GM18520 (cell line): ENCODE data around the gene HNRNPUL1.
"Not testable (repeated sequence)": the region's sequence is repeated elsewhere in the genome, so short reads cannot be mapped to it uniquely, and the experiment has no call there.

Source experiments
- ATAC-seq: cut with Tn5 transposase; IDR thresholded peaks from one replicate; pipeline ENCODE4 v1.9.1; 2021; ENCODE audit not compliant: unreplicated experiment

The HNRNPUL1 gene

DNA sequence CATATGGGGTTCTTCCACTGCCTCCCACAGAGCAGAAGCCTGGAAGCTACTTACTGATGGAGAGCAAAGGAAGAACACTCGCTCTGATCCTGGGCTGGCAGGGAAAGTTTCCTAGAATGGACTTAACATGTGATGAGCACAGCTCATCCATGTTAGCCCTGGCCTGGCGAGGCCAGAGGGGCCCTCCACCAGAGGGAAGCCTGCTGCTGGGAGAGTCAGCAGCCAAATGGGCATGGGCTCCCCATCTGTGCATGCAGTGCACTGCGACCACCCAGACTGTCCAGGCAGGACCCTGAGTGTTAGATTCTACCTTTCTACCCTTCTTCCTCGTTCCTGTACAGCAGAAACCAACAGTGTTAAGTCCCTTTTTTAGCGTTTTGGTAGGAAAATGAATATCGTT is 8.9 kb downstream of the HNRNPUL1 start:
- no peak for ATAC-seq

DNA sequence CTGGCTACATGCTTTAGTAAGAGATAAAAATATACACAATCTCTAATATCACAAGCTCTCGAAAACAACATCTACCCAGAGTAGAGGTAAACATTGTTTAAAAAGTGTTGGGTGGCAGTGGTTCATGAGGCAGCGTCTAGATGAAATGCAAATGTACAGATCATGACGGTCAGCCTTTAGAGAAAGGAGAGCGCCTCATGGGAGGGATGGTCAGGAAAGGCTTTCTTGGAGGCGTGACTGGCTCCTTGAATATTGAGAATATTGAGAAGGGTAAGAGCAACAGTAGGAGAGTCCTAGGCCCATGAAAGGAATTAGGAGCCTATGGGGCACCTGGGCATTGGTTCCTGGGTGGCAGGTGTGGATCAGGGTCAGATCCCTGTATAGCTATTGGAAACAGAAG is 10.6 kb downstream of the HNRNPUL1 start:
- no peak for ATAC-seq

GRCh38 chr19:41276231-41276630 is 12.1 kb downstream of the HNRNPUL1 start:
- ATAC-seq: no peak

DNA sequence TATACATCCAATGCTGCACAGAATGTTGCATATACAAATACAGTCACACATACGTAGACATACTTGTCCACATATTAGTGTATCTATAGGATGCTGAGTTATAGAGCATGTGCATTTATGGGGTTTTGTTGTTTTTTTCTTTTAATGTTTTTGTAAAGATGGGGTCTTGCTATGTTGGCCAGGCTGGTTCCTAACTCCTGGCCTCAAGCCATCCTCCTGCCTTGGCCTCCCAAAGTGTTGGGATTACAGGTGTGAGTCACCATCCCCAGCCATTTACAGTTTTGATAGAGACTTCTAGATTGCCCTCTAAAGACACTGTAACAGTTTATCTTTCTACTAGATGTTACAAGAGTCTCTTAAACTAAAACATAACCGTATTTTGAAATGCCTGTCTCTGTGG is 14.3 kb downstream of the HNRNPUL1 start:
- no peak for ATAC-seq

- no peak for ATAC-seq
These were observed 24.7 kb downstream of the HNRNPUL1 start for GRCh38 chr19:41288673-41289530.

- ATAC-seq: not testable (repeated sequence)
These were observed 25.6 kb downstream of the HNRNPUL1 start for GRCh38 chr19:41289814-41290213.

GRCh38 chr19:41294393-41294792 is 30.2 kb downstream of the HNRNPUL1 start:
- no peak for ATAC-seq

GRCh38 chr19:41295499-41295898 is 31.3 kb downstream of the HNRNPUL1 start:
- ATAC-seq: no peak

DNA sequence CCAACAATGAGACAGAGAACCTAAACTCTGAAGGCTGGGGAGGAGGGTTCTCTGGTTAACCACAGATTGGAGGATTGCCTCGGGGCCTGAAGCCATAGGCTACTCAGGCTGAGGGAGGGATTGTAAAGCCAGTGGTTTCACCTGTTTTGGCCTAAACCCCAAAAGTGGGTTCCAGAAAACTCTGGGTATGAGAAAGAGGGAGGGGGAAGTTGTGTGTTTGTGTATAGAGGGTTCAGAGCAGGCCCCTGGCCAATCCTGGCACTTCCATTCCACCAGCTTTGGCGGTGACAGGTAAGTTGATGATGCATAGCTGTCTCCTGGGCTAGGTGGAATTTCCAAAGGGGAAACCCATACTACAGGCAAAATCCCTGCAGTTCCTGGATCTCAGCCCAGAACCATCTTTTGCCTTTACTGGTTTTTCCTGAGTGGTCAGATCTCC is 32.3 kb downstream of the HNRNPUL1 start:
- no peak for ATAC-seq

DNA sequence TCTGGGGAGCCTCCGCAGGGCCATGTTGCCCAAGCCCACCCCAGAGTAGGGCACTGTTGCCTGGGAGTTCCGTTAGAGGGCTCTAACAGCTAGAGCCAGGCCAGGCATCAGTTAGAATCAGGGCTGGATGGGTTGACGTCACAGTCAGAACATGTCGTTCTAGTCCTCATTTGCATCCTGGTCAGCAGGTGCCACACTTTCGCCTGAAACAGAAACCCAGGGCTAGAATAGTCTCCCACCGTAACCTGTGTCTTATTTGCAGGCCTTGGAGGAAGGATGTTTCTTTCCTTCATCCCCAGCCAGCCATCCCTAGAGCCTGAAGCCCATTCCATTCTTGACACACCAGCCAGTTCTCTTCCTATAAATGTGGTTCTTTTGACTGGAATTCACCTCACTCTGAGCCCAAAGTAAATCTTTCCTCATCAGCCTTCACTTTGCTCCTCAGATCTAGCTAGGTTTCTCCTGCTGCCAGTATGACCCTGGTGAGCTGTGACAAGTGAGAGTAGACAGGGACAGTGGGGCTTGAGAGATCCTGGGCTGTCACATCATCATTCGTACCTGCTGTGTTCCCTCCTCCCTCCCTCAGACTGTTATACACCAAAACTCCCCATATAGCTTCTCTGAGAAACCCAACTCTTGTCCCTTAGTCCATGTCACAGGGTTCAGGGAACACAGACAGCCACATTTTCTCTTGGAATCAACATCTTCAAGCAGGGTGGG is 33.6 kb downstream of the HNRNPUL1 start:
- peak; percentile 65 for ATAC-seq

DNA sequence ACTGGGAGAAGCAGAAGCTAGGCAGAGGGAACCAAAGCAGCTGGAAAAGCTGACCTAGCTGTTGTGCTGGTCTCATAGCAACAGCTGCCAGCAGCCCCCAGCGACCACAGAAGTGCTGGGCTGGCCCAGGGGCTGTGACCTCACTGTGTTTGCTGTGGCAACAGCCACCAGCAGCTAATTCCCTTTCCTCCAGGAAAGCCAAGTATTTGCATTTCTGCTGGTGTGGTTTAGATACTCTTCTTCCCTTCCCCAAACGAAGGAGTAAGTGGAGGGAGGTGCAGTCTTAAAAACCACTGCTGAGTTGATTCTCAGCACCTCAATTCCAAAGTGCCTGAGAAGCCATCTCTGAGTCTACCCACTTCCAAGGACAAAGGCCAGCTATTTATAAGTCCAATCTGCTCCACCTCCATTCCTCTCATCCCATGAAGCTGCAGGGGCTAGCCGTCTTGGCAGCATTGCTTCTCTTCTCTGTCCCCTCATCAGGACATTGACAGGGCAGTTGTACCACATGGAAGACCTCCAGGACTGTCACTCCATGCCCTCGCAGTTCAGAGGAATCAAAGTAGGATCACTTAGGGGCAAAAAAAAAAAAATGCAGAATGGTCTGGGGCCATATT is 34.3 kb downstream of the HNRNPUL1 start:
- ATAC-seq: no peak

DNA sequence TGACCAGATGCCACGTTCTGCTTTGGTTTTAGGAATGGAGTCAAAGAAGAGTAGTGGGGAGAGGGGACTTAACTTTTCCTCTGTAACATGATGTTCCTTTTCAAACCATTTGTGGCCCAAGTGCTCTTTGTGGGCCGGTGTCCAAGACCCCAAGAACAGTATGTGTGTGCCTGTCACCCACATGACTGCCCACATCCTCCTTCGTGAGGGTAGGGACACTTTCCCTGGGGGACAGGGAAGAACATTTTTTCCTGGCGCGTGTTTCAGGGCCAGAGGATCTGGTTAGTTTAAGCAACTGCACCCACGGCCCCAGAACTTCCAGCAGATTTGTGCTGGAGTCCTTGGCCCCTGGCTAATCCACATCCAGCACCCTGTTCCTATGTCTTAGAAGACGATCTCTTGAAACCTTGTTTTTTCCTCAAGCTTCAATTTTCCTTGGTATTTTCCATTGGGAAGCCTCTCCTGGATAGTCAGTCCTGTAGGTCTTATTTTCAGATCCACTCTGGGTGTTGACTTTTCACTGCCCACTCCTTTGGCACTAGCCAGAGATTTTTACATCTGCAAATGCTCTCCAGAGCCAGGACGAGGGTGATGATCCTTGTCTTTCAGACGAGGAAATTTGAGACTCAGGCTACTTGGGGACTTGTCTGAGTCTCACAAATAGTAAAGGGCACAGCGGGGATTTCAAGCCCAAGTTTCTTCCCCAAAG is 35.0 kb downstream of the HNRNPUL1 start:
- no peak for ATAC-seq

GRCh38 chr19:41299755-41300089 is 35.5 kb downstream of the HNRNPUL1 start:
- no peak for ATAC-seq

DNA sequence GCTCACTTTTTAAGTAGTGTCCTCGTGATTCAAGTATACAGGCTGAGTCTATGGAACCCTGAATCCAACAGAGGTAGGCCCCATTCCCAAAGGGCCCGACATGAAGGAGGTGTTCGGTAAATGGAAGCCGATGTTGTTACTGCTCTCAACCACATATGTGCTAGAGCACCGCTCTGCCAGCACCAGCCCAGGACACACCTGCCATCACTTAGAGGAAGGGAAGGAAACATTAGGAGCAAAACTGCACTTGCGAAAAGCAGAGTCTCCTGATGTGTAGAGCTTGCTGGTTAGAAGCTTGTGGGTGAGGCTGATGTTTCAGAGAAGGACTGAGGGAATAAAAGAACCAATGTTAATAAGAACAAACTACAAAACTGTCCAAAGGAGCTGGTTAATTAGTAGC is 36.4 kb downstream of the HNRNPUL1 start:
- no peak for ATAC-seq

DNA sequence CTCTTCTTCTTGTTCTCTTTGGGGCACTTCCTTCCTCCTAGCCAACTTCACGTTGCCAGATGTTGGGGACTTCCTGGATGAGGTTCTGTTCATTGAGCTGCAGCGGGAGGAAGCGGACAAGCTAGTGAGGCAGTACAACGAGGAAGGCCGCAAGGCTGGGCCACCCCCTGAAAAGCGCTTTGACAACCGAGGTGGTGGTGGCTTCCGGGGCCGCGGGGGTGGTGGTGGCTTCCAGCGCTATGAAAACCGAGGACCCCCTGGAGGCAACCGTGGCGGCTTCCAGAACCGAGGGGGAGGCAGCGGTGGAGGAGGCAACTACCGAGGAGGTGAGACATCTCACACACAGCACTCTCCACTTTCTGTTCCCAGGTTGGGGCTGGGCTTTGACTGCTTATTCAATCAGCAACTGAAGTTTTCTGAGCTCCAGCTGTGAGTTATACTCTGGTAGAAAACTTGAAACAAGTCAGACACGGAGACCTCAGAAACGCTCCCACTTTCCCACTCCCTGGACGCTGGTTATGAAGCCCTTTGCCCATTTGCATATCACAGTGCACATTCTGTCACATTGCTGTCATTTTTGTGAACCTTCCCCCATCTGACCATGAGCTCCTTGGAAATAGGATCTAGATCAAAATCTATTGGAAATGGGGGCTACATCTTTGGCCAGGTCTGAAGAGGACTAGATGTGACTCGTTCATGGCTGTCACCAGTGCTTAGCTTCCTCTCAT is 38.6 kb downstream of the HNRNPUL1 start:
- ATAC-seq: no peak

DNA sequence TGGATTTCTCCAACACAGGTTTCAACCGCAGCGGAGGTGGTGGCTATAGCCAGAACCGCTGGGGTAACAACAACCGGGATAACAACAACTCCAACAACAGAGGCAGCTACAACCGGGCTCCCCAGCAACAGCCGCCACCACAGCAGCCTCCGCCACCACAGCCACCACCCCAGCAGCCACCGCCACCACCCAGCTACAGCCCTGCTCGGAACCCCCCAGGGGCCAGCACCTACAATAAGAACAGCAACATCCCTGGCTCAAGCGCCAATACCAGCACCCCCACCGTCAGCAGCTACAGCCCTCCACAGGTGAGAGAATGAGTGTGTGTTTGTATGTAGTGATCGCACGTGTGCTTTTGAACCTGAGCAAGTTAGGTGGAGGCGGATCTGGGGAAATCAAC is 39.8 kb downstream of the HNRNPUL1 start:
- ATAC-seq: no peak

GRCh38 chr19:41304706-41305483 is 40.7 kb downstream of the HNRNPUL1 start:
- no peak for ATAC-seq

DNA sequence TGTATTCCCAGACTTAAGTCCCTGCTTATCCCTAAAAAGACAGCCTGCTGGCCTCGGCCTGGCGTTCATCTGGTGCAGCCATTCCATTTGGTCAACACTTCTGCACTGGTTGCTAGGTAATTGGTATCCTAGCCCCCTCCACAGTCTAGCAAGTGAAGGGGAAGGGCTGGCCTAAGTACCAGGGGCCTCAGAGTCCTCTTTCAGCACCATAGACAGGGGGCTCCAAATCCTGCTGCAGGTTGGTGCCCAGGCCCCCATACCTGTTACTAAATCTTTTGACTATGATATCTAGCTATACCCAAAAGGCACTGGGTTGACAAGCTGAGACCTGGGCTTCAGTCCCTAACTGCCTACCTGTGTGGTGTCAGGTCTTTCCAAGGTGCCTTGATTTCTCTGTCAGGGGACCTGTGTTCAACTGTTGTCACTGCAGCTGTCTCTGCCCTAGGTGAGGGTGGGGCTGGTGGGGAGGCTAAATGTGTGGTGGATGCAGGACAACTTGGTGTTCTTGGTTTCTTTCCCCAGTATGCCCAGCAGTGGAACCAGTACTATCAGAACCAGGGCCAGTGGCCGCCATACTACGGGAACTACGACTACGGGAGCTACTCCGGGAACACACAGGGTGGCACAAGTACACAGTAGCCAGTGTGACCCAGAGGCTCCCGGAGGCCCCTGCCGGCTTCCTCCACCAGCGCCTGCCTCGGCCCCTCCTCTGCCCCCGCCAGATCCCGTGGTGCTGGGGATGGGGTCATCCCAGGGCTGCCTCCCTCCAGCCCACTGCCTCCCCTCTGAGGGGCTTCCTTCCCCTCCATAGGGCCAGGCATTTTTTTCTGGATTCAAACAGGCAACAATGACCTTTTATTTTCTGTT is 42.0 kb downstream of the HNRNPUL1 start:
- no peak for ATAC-seq
